HG02798 (cell line): ENCODE measurements around the gene CTSD.

Experiments
- ATAC-seq: cut with Tn5 transposase; IDR thresholded peaks from one replicate; pipeline ENCODE4 v1.9.1; 2021; ENCODE audit warnings: mild to moderate bottlenecking; ENCODE audit not compliant: unreplicated experiment, poor library complexity

The CTSD gene

GRCh38 chr11:1746511-1746931 lies 17.2 kb downstream of the CTSD start:
- no peak for ATAC-seq

- ATAC-seq, result no peak
Observed at GRCh38 chr11:1745701-1746320, 17.9 kb downstream of the CTSD start.

GRCh38 chr11:1744891-1745700 lies 18.6 kb downstream of the CTSD start:
- ATAC-seq, result no peak

GRCh38 chr11:1744137-1744886 lies 19.4 kb downstream of the CTSD start:
- ATAC-seq, result no peak

GRCh38 chr11:1743585-1744136 lies 20.1 kb downstream of the CTSD start:
- no peak for ATAC-seq

GRCh38 chr11:1742869-1743584 lies 20.7 kb downstream of the CTSD start:
- ATAC-seq, result no peak

GRCh38 chr11:1742371-1742770 lies 21.4 kb downstream of the CTSD start:
- ATAC-seq, result no peak

GRCh38 chr11:1741741-1742140 lies 22.0 kb downstream of the CTSD start:
- ATAC-seq, result no peak

- no peak for ATAC-seq
Observed at GRCh38 chr11:1740786-1741530, 22.8 kb downstream of the CTSD start.

GRCh38 chr11:1739576-1739975 lies 24.2 kb downstream of the CTSD start:
- ATAC-seq, result no peak

- ATAC-seq, result no peak
Observed at GRCh38 chr11:1738380-1738779, 25.3 kb downstream of the CTSD start.

GRCh38 chr11:1737080-1737757 lies 26.5 kb downstream of the CTSD start:
- ATAC-seq, result no peak

GRCh38 chr11:1736447-1736992 lies 27.2 kb downstream of the CTSD start:
- ATAC-seq, result no peak

GRCh38 chr11:1735271-1735670 lies 28.5 kb downstream of the CTSD start:
- no peak for ATAC-seq

GRCh38 chr11:1734641-1735081 lies 29.1 kb downstream of the CTSD start:
- no peak for ATAC-seq

GRCh38 chr11:1733716-1734640 lies 29.7 kb downstream of the CTSD start:
- ATAC-seq, result no peak

GRCh38 chr11:1733009-1733715 lies 30.6 kb downstream of the CTSD start:
- no peak for ATAC-seq
